HG03097 (cell line): ENCODE measurements around the gene CDX2.
A peak's percentile ranks its signal among the peaks of the same experiment; 100 is the strongest.
"Not testable (repeated sequence)": the region's sequence is repeated elsewhere in the genome, so short reads cannot be mapped to it uniquely, and the experiment has no call there.

Source experiments
- ATAC-seq: cut with Tn5 transposase; IDR thresholded peaks from one replicate; pipeline ENCODE4 v1.9.1; 2021; ENCODE audit not compliant: unreplicated experiment, low FRiP score

CDX2 gene, protein sequence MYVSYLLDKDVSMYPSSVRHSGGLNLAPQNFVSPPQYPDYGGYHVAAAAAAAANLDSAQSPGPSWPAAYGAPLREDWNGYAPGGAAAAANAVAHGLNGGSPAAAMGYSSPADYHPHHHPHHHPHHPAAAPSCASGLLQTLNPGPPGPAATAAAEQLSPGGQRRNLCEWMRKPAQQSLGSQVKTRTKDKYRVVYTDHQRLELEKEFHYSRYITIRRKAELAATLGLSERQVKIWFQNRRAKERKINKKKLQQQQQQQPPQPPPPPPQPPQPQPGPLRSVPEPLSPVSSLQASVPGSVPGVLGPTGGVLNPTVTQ

DNA sequence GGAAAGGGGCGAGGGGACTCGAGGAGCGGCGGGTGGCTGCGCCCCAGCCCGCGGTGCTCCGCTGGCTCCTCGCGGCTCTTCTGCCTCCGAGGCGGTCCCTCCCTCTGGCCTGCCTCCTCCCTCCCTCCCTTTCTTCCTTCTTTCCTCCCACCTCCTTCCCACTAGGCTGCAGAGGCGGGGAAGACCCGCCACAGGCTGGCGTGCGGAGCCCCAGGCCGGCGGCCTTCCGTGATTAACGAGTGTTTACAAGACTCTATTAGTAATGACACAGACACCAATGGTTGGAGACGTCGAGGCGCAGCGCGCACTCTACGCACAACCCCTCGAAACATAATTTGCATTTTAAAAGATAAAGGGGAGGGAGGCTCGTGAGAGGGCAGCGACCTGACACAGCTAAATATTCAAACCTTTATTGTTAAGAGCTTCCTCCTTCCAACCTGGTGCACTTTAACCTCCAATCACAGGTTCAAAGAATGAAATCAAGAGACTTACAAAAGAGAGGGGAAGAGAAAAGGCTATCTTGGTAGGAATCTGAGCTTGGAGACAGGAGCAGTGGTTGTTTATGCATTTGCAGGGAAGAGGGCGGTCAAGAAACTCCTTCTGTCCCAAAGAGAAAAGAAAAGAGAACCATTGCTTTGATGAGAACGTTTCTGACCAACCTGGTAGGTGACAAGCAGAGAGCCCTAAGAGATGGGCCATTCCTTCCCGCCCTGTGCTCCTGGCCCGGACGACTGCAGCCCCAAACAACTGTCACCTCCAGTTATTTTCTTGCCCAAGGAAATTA lies at the start of gene CDX2:
Gene CDX2, minus strand, starts transcription at position 234 of the 784 bp plus-strand sequence. CDS start 309 bp downstream, outside the sequence.
- no peak for ATAC-seq

GRCh38 chr13:28014301-28014700 lies 45.2 kb upstream of the CDX2 start:
- no peak for ATAC-seq

DNA sequence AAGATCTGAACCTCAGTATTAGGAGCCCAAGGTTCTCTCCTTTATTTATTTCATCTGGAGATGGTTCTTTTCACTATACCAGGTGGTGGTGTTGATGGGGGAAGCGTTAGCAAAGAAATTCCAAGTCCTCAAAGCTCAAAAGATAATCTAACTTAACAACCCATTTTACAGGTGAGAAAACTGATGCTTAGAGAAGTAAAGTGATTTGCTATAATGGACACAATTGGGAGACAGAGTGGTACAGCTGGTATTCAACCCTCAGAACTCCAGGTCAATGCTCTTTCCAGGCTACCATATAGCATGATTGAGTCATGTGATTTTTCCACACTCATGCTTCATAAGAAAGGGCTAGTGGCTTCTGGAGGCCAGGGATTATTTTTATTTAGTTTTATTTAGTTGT lies 44.4 kb upstream of the CDX2 start:
- ATAC-seq, result no peak

DNA sequence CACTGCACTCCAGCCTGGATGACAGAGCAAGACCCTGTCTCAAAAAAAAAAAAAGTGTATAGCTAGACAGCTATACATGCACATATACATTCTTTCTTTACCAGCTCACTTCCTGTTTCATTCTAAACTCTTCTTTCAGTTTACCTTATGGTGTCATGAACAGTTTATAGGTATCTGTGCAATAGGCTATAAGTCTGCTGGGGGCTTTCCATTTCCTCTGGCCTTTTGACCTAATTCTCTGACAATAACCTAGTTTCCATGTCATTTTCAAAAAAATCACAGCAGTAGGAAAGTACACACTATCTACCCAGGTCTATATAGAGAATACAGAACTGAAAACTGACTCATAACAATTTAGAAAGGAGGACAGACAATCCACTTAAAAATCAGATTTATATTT lies 43.8 kb upstream of the CDX2 start:
- ATAC-seq, result peak; percentile 73

DNA sequence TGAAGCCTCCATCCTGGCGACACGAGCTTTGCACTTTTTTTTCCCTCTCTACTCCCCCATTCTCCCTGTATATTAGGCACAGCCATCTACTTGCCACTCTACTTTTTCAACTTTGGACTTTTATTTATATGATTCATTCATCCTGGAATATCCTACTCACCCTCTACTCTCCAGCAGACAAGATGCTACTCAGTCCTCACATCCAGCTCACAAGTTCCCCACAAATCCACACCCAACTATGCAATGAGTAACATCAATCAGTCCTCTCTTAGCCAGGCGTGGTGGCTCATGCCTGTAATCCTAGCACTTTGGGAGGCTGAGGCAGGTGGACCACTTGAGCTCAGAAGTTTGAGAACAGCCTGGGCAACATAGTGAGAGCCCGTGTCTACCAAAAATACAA lies 43.3 kb upstream of the CDX2 start:
- no peak for ATAC-seq

DNA sequence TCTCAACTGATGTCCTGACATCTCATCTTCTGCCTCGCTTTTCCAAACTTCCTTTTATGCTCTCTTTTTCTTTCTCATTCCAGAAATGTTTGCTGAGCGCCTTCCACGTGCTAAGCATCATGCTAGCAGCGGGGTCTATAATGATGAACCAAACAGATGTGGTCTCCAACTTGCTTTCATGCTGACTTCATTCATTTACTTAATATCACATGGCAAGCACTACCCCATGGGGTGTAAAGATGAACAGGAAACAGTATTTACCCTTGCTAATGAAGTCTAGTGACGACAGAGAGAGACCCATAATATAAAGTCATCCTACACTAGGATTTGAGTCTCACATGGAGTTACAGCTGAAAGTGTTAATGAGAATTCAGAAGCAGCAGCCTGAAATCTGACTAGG lies 40.9 kb upstream of the CDX2 start:
- no peak for ATAC-seq

GRCh38 chr13:28005016-28005415 lies 35.9 kb upstream of the CDX2 start:
- not testable (repeated sequence) for ATAC-seq

GRCh38 chr13:28002886-28003698 lies 34.0 kb upstream of the CDX2 start:
- no peak for ATAC-seq

- ATAC-seq, result no peak
These were observed 32.8 kb upstream of the CDX2 start for GRCh38 chr13:28001837-28002473.

DNA sequence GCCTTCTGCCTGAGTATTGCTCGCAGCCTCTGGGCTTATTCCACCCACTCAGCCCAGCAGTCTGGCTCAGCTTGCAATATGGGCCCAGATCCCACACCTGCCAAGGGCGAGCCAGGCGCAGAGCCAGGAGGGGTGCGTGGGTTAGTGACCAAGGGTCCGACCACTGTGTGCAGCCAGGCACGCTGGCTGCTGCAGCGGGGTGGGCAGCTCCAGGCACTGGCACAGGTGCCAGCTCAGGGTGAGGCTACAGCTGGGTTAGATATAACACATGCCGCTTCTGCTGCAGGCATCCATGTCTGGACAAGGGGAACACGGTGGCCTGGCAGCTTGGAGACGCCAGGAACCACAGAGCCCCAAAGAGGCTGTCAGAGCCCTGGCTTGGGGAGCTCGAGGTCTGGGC lies 31.9 kb upstream of the CDX2 start:
- ATAC-seq, result no peak

DNA sequence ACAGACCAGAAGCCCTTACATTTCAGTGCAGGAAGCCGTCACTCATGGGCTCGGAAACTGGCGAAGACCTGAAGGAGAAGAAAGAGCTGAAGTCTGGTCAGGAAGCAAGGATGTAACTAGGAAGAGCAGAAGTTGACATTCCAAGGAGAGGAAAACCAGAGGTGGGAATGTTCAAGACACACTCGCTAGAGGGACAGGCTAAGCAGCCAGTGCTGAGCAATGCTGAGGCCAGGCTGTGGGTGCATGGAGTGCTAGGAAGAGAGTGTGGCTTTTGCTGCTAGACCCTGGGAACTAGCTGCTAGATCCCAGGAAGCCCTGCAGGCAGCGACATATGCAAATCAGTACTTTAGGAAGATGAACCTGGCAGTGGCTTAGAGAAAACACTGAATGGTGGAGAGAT lies 31.5 kb upstream of the CDX2 start:
- ATAC-seq, result no peak

GRCh38 chr13:27997904-27998522 lies 28.9 kb upstream of the CDX2 start:
- ATAC-seq, result no peak

GRCh38 chr13:27991881-27992280 lies 22.8 kb upstream of the CDX2 start:
- ATAC-seq, result no peak

- ATAC-seq, result no peak
These were observed 19.4 kb upstream of the CDX2 start, which contains the start of gene URAD for GRCh38 chr13:27988520-27988919. Gene URAD (minus strand): TSS chr13:27988693. CDS start chr13:27988637, 56 bp downstream.

GRCh38 chr13:27985600-27985999 lies 16.5 kb upstream of the CDX2 start:
- no peak for ATAC-seq

DNA sequence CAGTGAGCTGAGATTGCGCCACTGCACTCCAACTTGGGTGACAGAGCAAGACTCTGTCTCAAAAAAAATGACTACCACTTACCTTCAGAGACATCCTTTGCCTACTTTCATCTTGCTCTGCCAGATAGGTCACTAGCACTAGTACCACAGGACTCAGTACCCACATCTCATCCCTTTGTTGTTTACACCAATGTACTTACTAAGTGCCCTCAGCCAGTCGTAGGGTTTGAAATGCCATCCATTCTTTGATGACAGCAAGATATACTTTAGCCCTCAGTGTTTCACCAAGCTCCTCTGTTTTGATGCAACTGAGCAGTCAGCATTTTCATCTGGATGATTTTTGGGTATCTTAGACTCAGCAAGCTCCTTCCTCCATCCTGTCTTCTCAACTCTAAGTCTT lies 13.2 kb upstream of the CDX2 start:
- ATAC-seq, result no peak

DNA sequence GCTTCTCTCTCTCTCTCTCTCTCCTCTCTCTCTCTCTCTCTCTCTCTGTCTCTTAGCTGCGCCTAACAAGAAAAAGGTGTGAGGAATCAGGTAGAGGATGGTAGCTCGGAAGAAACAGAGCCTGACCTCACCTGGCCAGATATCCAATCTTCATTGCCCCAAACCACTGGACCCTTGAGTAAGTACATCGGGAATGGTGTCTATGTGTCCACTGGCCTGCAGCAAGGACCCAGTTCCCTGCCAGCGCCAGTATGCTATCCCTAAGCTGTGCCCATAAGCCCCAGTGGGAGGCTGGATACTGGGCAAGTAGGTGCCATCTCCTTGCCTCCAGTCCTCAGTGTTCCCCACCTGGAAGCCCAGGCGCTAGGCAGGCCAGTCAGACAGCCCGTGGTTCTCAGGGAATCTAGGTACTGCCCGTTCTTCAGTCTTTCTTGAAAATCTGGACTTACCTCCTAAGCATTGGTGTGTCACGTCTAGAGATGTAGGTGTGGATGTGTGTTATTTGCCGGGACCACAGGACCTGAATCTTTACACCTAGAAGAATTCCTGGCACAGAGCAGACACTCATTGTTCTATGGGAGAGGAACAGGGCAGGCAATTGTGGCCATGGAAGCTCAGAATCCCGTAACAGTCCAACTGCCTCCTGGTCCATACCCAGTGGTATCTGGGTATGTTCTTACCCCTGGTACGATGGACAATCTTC lies 12.0 kb upstream of the CDX2 start:
- ATAC-seq, result no peak

GRCh38 chr13:27980280-27980998 lies 11.3 kb upstream of the CDX2 start:
- ATAC-seq, result no peak

GRCh38 chr13:27979765-27980279 lies 10.7 kb upstream of the CDX2 start:
- no peak for ATAC-seq
